ENCODE measurements around the gene SMPD4.
"Not testable (repeated sequence)": the region's sequence is repeated elsewhere in the genome, so short reads cannot be mapped to it uniquely, and the experiment has no call there.

SMPD4 gene

DNA sequence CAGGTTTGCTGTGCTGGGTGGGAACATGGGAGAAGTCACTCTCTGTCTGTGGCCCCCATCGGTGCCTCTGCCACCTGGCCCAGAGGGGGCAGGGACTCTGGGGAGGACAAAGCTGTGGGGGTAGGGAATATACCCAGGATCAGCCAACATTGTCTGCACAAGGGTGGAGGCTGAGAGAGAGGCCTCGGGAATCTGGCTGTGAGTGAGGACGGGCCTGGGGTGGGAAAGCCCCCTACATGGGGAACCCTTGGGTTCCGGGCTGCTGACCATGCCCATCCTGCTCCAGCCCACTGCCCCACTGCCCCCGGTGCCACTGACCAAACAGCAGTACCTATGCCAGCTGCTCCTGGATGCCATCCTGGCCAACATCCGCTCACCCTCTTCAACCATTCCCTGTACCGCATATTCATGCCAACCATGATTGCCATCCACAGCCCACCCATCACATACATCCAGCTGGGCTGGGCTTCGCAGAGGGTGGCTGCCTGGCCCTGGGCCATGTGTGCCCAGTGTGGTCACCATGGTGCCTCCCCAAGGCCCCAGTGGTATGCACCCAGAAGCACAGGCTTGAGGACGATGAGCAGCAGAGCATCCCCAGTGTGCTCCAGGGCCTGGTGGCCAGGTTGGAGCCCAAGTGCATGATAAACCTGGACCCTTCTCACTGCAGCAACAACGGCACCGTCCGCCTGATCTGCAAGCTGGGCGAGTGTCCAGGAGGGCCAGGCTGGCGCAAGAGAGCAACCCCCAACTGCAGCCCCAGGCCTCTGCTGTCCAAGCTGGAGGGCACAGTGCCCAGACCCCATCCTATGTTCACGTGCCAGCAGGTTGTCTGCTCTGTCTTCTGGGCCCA is 45.5 kb downstream of the SMPD4 start:
- no peak for TF ChIP-seq CTCF (conservative IDR thresholded peaks at IDR 0.05; ENCODE audit: control insufficient read depth, insufficient read depth, low read depth, low read length)
- no peak for DNase-seq (ENCODE audit: low read depth)
- no peak overlapping the region for H3K4me3 ChIP-seq (ENCODE audit: control insufficient read depth, low read depth, low read length)

DNA sequence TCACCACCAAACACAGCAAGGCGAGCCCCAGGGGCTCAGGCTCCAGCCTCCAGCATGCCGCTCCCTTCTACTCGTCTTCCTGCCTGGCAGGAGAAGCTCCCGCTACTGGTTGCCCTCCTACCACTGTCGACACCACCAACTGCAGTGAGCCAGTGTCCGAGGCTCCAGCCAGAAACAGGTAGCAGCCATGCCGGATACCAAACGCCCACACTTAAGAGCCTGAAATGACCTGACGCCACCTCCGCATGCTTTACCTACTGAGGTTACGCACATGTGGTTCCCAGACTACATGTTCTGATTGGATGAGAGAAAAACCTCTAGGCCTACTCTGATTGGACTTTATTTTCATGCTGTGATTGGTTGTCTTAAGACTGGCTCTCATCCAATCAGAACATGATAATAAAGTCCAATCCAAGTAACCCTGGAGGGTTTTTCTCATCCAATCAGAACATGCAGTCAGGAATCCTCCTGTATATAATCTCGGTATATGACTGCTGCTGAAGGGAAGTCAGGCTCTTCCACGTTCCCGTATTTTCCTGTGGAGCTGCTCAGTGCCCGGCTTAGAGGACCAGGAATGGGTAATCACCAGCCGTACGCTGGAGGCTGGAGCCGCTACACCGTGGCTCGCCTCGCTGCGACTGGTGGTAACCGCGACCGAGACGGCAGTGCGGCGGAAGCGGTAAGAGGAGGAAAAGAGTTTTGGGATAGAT is 52.1 kb downstream of the SMPD4 start, which contains the start of gene POTEF:
TSS of gene POTEF (minus strand) at position 103 of the 710 bp plus-strand sequence. CDS start 8,707 bp downstream, outside the sequence.
- not testable (repeated sequence) for DNase-seq (ENCODE audit: low read depth); H3K4me3 ChIP-seq (ENCODE audit: control insufficient read depth, low read depth, low read length)

DNA sequence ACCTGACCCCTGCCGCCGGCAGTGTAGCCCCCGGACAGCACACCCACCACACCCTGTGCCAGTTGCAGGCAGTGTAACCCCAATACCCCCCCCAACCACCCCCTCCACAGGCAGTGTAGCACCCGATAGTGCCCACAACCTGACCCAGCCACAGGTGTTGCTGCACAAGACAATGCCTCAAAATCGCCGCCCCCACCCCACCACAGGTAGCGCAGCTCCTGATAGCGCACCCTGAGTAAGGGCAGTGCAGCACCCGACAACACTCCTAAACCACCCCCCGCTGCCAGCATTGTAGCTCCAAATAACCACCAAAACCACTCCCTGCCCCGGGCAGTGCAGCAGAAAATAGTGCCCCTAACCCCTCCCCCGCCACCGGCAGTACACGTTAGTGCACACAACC is 52.9 kb downstream of the SMPD4 start:
- DNase-seq (ENCODE audit: low read depth); H3K4me3 ChIP-seq (ENCODE audit: control insufficient read depth, low read depth, low read length): not testable (repeated sequence)

- not testable (repeated sequence) for H3K4me3 ChIP-seq (ENCODE audit: control insufficient read depth, low read depth, low read length); DNase-seq (ENCODE audit: low read depth)
These were observed 53.7 kb downstream of the SMPD4 start for GRCh38 chr2:130127726-130128125.

- DNase-seq (ENCODE audit: low read depth) = not testable (repeated sequence)
These were observed 60.5 kb downstream of the SMPD4 start for GRCh38 chr2:130120924-130121323.

DNA sequence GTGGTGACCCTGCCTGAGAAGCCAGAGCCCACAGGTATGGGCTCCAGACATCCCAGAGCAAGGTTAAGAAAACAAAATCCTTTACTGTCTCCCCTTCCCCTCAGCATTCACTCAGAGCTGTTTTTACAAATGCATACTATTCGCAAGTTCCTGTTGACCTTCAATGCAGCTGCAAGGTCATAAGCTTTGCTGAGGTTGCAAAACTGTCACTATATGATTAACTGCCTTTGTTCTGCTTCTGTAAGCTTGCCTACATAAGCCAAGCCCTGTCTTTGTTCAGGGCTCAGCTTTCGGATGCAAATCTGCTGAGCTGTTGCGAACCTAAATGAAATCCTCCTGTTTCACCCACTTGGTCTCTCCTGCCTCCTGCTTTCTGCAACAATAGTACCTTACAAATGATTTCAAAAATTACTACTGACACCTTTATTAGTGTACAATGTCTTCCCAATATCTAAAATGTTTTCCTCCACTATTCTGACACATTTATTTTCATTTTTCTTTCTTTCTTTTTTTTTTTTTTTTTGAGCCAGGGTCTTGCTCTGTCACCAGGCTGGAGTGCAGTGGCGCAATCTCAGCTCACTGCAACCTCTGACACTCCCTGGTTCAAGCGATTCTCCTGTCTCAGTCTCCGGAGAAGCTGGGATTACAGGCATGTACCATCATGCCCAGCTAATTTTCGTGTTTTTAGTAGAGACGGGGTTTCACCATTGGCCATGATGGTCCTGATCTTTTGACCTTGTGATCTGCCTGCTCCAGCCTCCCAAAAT is 78.6 kb downstream of the SMPD4 start:
- DNase-seq (ENCODE audit: low read depth); H3K4me3 ChIP-seq (ENCODE audit: control insufficient read depth, low read depth, low read length): not testable (repeated sequence)

More at GRCh38 chr2:130120924-130121323, 60.5 kb downstream of the SMPD4 start:
- not testable (repeated sequence) for H3K4me3 ChIP-seq (ENCODE audit: control insufficient read depth, low read depth, low read length)
